HG02885 (cell line): Measurements from ENCODE around the gene MOCS1.
"Not testable (repeated sequence)": the region's sequence is repeated elsewhere in the genome, so short reads cannot be mapped to it uniquely, and the experiment has no call there.

Experiments
- ATAC-seq: cut with Tn5 transposase; IDR thresholded peaks from one replicate; pipeline ENCODE4 v1.9.1; 2021; ENCODE audit warnings: mild to moderate bottlenecking; ENCODE audit not compliant: unreplicated experiment, poor library complexity

The MOCS1 gene

GRCh38 chr6:39934131-39934757, at the start of gene MOCS1:
MOCS1 (minus strand) TSS chr6:39934462; CDS start chr6:39934417, 45 bp downstream.
- no peak for ATAC-seq

DNA sequence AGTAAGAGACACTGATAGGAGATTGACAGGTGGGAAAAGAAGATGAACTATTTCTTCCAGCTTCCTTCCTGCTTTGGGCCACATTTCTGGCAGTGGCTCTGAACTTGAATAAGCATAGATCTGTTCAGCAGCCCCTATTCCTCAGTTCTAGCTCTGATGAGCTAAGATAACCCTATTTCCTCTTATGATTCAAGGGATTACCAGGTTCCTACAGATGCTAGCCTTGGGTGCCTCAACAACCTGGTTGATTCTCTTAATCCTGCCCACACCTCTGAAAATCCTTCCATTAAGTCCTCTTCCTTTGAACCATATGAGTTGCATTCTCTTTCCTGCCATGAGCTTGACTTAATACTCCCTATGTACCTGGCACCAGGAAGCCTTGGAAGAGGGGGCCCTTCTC, 49.8 kb upstream of the MOCS1 start:
- no peak for ATAC-seq

DNA sequence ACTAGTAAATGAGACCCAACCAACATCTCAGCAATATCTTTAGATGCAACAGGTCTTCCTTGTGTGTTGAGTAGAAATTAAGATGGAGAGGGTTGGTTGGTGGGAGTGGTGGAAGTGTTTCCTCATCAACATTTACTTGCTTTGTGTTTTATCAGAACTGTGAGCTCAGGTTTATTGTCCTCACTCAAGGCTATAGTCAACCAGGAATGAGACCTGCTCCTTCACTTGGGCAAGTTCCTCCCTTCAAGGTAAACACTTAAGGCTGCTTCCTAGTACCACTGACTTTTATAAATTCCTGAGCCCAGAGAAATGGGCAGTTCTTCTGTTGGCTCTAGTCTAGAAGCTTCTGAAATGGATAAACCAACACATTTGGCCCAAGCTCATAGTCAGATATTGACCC, 48.9 kb upstream of the MOCS1 start:
- ATAC-seq = no peak

GRCh38 chr6:39982720-39983119, 48.5 kb upstream of the MOCS1 start:
- no peak for ATAC-seq

DNA sequence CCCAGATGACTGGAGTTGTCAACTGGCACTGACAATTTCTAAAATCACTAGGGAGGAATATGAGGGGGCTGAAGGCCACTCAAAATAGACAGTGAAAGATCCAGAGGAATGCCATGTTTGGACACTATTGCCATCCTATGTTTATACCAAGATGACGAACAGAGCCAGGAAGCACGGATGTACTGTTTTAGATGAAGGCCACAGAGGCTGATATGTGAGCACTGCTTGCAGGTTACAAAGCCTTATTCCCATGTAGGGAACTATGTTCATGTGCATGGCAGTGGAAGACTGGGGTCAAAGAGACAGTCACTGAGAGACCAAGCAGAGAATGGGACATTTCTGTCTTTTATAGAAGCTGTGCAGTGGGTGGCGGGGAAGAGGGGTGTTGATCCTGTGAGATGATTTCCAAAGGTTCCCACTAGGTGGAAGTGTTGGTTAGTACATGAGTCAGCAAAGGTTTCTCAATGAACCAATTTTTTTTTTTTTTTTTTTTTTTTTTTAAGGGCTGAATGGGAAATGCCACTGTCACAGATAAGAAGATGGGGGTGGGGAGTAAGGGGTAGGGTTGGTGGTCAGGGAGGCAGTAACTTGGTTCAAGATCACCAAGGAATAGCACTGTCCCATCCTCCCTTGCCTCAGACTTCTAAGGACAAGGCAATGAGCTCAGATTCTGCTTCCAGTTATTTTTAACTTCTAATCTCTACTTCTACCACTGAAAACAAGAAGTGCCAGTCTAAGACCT, 46.7 kb upstream of the MOCS1 start:
- ATAC-seq = no peak

- ATAC-seq = no peak
These were observed 45.4 kb upstream of the MOCS1 start for GRCh38 chr6:39979461-39980328.

GRCh38 chr6:39978240-39978639, 44.0 kb upstream of the MOCS1 start:
- no peak for ATAC-seq

DNA sequence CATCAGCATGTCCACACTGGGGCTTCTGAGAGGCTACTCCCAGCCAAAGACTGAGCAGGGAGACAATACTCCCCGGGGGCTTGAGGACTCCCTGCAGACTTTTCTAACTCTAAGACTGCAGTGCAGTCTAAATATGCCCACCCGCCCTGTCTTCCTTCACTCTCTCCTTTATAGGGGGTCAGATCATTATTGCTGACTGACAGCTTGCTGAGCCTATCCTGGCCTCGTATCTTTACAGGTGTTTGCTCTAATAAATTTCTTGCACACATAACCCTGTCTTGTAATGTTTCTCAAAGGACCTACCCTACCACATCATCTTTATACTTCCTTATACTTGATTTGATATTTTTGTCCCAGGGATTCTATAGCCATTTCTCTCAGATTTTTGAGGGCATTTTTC, 39.4 kb upstream of the MOCS1 start:
- no peak for ATAC-seq

GRCh38 chr6:39972717-39973116, 38.5 kb upstream of the MOCS1 start:
- ATAC-seq = not testable (repeated sequence)

- ATAC-seq = not testable (repeated sequence)
These were observed 36.9 kb upstream of the MOCS1 start for GRCh38 chr6:39971131-39971530.

- ATAC-seq = no peak
These were observed 31.5 kb upstream of the MOCS1 start for GRCh38 chr6:39965751-39966150.

GRCh38 chr6:39964530-39964929, 30.3 kb upstream of the MOCS1 start:
- ATAC-seq = no peak

DNA sequence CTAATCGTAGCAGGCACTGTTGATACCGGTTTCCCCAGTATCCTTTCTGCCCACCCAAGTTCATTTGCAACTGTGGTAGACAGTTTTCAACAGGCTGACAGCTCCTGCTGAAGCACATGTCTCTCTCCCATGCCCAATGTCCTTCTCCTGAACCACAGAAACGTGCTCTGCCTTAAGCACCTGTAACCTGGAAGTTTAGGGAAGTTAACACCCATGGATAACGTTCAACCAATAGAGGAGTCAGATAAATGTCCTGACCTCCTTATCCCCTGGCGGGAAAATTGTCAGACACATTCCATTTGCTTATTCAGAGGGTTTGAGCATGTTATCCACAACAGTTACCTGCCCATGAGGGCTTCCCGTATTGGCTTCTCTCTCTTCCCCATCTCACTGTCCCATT, 29.8 kb upstream of the MOCS1 start:
- ATAC-seq = no peak

GRCh38 chr6:39962831-39963230, 28.6 kb upstream of the MOCS1 start:
- ATAC-seq = no peak

- no peak for ATAC-seq
These were observed 26.9 kb upstream of the MOCS1 start for GRCh38 chr6:39961178-39961577.

DNA sequence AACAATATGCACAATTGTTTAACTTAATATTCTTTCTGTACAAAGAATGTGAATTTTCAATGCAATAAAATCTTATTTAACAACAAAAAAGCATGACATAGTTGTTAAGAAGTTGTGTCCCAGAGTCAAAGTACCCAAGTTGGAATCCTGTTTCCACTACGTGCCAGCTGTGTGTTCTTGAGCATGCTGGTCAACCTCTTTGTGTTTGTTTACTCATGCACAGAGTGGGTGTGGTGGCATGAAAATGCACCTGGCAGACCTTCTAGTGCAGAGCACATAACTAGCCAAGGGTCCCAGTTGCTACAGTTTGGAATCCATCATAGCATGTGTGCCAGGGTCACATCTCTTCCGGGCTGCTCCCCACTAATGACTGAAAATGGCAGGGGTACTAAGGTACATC, 24.7 kb upstream of the MOCS1 start:
- ATAC-seq = no peak

DNA sequence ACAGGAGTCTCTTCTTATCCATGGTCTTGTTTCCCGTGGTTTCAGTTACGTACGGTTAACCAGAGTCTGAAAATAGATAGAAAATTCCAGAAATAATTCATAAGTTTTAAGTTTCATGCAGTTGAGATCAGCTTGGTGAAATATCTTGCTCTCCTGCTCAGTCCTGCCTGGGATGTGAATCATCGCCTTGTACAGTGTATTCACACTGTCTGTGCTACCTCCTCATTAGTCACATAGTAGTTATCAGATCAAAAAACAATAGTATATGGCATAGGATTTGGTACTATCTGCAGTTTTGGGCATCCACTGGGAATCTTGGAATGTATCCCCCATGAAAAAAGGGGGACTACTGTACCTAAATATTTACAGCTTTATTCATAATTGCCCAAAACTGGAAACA, 22.7 kb upstream of the MOCS1 start:
- no peak for ATAC-seq

GRCh38 chr6:39953076-39953618, 18.9 kb upstream of the MOCS1 start:
- no peak for ATAC-seq

- no peak for ATAC-seq
These were observed 17.9 kb upstream of the MOCS1 start for GRCh38 chr6:39952167-39952566.

DNA sequence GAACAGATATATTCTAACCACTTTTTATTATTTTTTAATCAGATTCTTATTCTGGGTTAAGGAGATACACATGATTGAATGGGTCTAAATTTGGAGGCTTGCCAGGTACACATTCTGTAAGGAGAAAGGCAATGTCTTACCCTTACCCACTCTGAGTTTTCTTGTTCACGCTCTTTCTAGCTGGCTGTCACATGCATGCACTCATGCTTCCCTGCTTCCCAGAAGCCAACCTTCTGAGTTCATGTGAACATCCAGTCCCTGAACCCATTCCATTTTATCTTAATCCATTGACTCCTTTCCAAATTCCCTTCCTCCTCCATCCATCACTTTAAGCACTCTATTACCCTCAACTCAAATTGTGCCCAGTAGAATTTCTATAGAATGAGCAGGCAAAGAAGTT, 17.5 kb upstream of the MOCS1 start:
- no peak for ATAC-seq

GRCh38 chr6:39951191-39951590, 16.9 kb upstream of the MOCS1 start:
- no peak for ATAC-seq
